HL-60/S4 treated with phorbol 12-myristate 13-acetate at 8.2 ng/mL for 4 days and 3 days (cell line): ENCODE data around the gene TBKBP1.

ENCODE experiments used
- in situ Hi-C: fragments of 300-500 bp; cut with MboI; formaldehyde crosslinking; loops from 2 replicates; pipeline ENCODE4 v1.15.0; 2022; ENCODE audit warnings: low sequenced_read_pairs

The TBKBP1 gene

DNA sequence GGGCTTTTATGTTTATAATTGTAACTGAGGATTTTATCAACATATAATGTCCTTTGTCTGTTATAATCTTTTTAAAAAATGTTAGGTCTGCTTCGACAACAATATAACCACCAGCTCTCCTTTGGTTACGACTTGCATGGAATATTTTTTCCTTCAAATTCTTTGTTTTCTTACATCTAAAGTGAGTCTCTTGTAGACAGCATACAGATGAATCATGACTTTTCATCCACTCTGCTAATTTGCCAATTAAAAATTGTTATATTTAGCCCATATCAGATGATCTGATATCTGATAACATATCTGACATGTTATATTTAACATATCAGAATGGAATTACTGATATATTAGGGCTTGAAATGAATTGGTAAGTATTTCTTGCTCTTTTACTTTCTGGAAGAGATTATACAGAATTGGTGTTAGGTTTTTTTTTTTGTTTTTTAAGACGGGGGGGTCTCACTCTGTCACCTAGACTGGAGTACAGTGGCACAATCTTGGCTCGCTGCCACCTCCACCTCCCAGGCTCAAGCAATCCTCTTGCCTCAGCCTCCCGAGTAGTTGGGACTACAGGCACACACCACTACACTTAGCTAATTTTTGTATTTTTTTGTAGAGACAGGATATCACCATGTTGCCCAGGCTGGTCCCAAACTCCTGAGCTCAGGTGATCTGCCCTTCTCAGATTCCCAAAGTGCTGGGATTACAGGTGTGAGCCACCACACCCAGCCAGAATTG, 66.6 kb downstream of the TBKBP1 start:
- in situ Hi-C loops, result no loop called here
